ENCODE measurements around the gene TPST2. TPM values are rescaled to one million over a fixed set of nuclear protein-coding genes. Genes with fewer than 3 reads are reported as not detected.

The TPST2 gene
- total and polyA plus RNA-seq, 10 of the 15 experiments (the other 5 are each of a cell fraction or from before 2014, with no cell fraction given), result 6.3 to 33.7 (median 28.4) TPM

GRCh38 chr22:26563022-26563421 is 26.9 kb downstream of the TPST2 start (continued):
- peak; percentile 12 to 42 (median 21); a peak in 4 of 6 replicates for TF ChIP-seq CTCF (IDR thresholded peaks at IDR 0.05 in 2 of 3, conservative IDR thresholded peaks at IDR 0.05 in 1 of 3; ENCODE audit: control insufficient read depth in 2 of 3, extremely low read depth in 1 of 3, insufficient read depth in 1 of 3, low read depth in 3 of 3, low read length in 3 of 3)
- TF ChIP-seq POU2F2 (IDR thresholded peaks at IDR 0.05; ENCODE audit: borderline replicate concordance, low read depth, low read length), result no peak

GRCh38 chr22:26561756-26562417 is 28.0 kb downstream of the TPST2 start:
- intact Hi-C loops (cut with micrococcal nuclease; ENCODE audit: unreplicated experiment) (no loop called here), in situ Hi-C loops (cut with MboI) (no loop called here)
- Histone ChIP-seq H3K36me3 (ENCODE audit: control insufficient read depth in 2 of 2, insufficient read depth in 2 of 2, low read length in 1 of 2) (peaks cover 0 to 5% of the 10 kb centered on the region in 2 experiments; a peak in 3 of 4 replicates), H3K9ac (ENCODE audit: control insufficient read depth, insufficient read depth, low read length) (no peak overlapping the region), H3K4me2 (ENCODE audit: control insufficient read depth, insufficient read depth) (no peak overlapping the region), H3K9me3 (replicated peaks; ENCODE audit: control insufficient read depth, insufficient read depth, low read length) (no peaks in the 10 kb centered on the region), H3K4me1 (ENCODE audit: control insufficient read depth, insufficient read depth, low read length) (no peaks in the 10 kb centered on the region), H3K4me3 (no peak overlapping the region), H4K20me1 (ENCODE audit: control insufficient read depth, insufficient read depth) (no peaks in the 10 kb centered on the region), H2AFZ (ENCODE audit: control insufficient read depth, low read depth, low read length) (no peak overlapping the region), H3K27ac (ENCODE audit: control insufficient read depth, insufficient read depth) (no peak overlapping the region), H3K27me3 (replicated peaks in 1 of 2; ENCODE audit: control insufficient read depth in 2 of 2, insufficient read depth in 2 of 2, low read length in 1 of 2) (no peaks in the 10 kb centered on the region), H3K79me2 (ENCODE audit: control insufficient read depth, insufficient read depth, low read length) (no peaks in the 10 kb centered on the region; the same call in 1 of the 2 replicates)
- no TSS peak for BruUV-seq (replicated peaks)
- DNase-seq (ENCODE audit: low read depth, low spot score) (no peak), ATAC-seq (no peak), FAIRE-seq (no peak)
- CTCF ChIA-PET, result interaction anchor here (1.1 kb wide), 1 partner anchor 40 kb away, joined by 3 read pairs; no protein-coding TSS in a partner anchor
- POLR2A ChIA-PET, result no interaction called here
- 91% methylated on average over 9 of the region's 9 CpGs for WGBS (ENCODE audit: insufficient coverage, insufficient replicate concordance, low lambda C conversion rate, missing lambda C conversion rate)
- RAD21 ChIA-PET (ENCODE audit: unreplicated experiment), result no interaction called here
- SMC1A ChIA-PET (ENCODE audit: uncharacterized antibody, unreplicated experiment), result interaction anchor here (1.2 kb wide), 2 partner anchors 9 to 17 kb away, joined by 3 read pairs; no protein-coding TSS in a partner anchor
- TF ChIP-seq IRF5 (IDR thresholded peaks at IDR 0.05; ENCODE audit: borderline replicate concordance) (no peak), KAT2A (conservative IDR thresholded peaks at IDR 0.05; ENCODE audit: control insufficient read depth, low read depth, low read length) (no peak), YY1 (IDR thresholded peaks at IDR 0.05; ENCODE audit: low read depth, low read length) (no peak), ZNF217 (IDR thresholded peaks at IDR 0.05) (no peak), E2F8 (IDR thresholded peaks at IDR 0.05; ENCODE audit: low read depth, partially characterized antibody) (no peak), HDGF (IDR thresholded peaks at IDR 0.05) (no peak), RAD21 (IDR thresholded peaks at IDR 0.05; ENCODE audit: insufficient read depth, low read depth, low read length) (no peak), NKRF (conservative IDR thresholded peaks at IDR 0.05) (no peak), NFIC (IDR thresholded peaks at IDR 0.05; ENCODE audit: low read depth, low read length) (no peak)
